IMR-90 (cell line): ENCODE measurements around the gene CACNA2D1. TPM values are rescaled to one million over a fixed set of nuclear protein-coding genes. Genes with fewer than 3 reads are reported as not detected.

Source experiments
- ATAC-seq: fragments of 200-7000 bp; cut with Tn5 transposase; 2 replicates; pipeline ENCODE4 v1.9.1; 2020; ENCODE audit warnings: low read depth, mild to moderate bottlenecking, moderate library complexity
- BruUV-seq: library from RNA; stranded (reverse); fragments of 400-500 nt; replicated peaks from 2 replicates; lab custom pipeline; 2021; lab: Mats Ljungman, UMichigan
- CTCF ChIA-PET: fragments of 300-600 bp; formaldehyde crosslinking; extraction: SDS; loops from one replicate; lab custom pipeline; 2021; ENCODE audit warnings: antibody characterized with exemption; lab: Yijun Ruan, JAX
- POLR2A ChIA-PET: fragments of 300-600 bp; sonication (Branson Sonifier 250); formaldehyde crosslinking; loops from one replicate; lab custom pipeline; 2022; ENCODE audit warnings: antibody characterized with exemption; ENCODE audit not compliant: unreplicated experiment; lab: Charles Lee
- DNase-seq: peaks from one replicate; pipeline ENCODE4 v3.0.0; 2013
- H2AFZ ChIP-seq: replicated peaks from 2 replicates; pipeline ENCODE3; 2013; ENCODE audit warnings: low read length, mild to moderate bottlenecking; ENCODE audit not compliant: poor library complexity
- H2AK5ac ChIP-seq: 2 replicates; pipeline ENCODE4 v1.6.1; 2013; ENCODE audit warnings: low read depth, low read length, inconsistent platforms
- H2AK9ac ChIP-seq: replicated peaks from 2 replicates; pipeline ENCODE3; 2013; ENCODE audit warnings: mild to moderate bottlenecking, low read depth, low read length, moderate library complexity; ENCODE audit not compliant: poor library complexity
- H2BK120ac ChIP-seq: 2 replicates; pipeline ENCODE4 v1.6.1; 2013; ENCODE audit warnings: low read depth, low read length, inconsistent platforms
- H2BK15ac ChIP-seq: 3 replicates; pipeline ENCODE4 v1.6.1; 2013; ENCODE audit warnings: low read depth, low read length, inconsistent platforms
- H2BK20ac ChIP-seq: 2 replicates; pipeline ENCODE4 v1.6.1; 2013; ENCODE audit warnings: low read depth, mild to moderate bottlenecking, inconsistent platforms, low read length, moderate library complexity
- H2BK5ac ChIP-seq: 2 replicates; pipeline ENCODE4 v1.6.1; 2013; ENCODE audit warnings: mild to moderate bottlenecking, low read depth, low read length, inconsistent platforms; ENCODE audit not compliant: poor library complexity, severe bottlenecking
- H3K14ac ChIP-seq: replicated peaks from 2 replicates; pipeline ENCODE4 v1.6.1; 2013; ENCODE audit warnings: low read depth, low read length, inconsistent platforms
- H3K18ac ChIP-seq: 2 replicates; pipeline ENCODE4 v1.6.1; 2013; ENCODE audit warnings: low read depth, low read length, control low read depth
- H3K23ac ChIP-seq: 2 replicates; pipeline ENCODE4 v1.6.1; 2013; ENCODE audit warnings: low read depth, low read length, inconsistent platforms
- H3K27ac ChIP-seq: 2 replicates; pipeline ENCODE4 v1.5.1; 2013; ENCODE audit warnings: mild to moderate bottlenecking, control low read depth, low read length; ENCODE audit not compliant: insufficient read depth
- H3K27me3 ChIP-seq: 2 replicates; pipeline ENCODE4 v1.6.1; 2013; ENCODE audit warnings: low read length; ENCODE audit not compliant: control insufficient read depth, insufficient read depth
- H3K36me3 ChIP-seq: 2 replicates; pipeline ENCODE4 v1.6.1; 2013; ENCODE audit warnings: low read length, mixed read lengths; ENCODE audit not compliant: control insufficient read depth, insufficient read depth
- H3K4ac ChIP-seq: 2 replicates; pipeline ENCODE4 v1.6.1; 2013; ENCODE audit warnings: low read depth, low read length, inconsistent platforms
- H3K4me1 ChIP-seq: 2 replicates; pipeline ENCODE4 v1.6.1; 2013; ENCODE audit warnings: low read length, mixed read lengths; ENCODE audit not compliant: control insufficient read depth, insufficient read depth
- H3K4me2 ChIP-seq: 2 replicates; pipeline ENCODE4 v1.6.1; 2013; ENCODE audit warnings: low read depth, mild to moderate bottlenecking, control low read depth, low read length, moderate library complexity
- H3K4me3 ChIP-seq: 2 replicates; pipeline ENCODE4 v1.5.1; 2013; ENCODE audit warnings: low read depth, mild to moderate bottlenecking, control low read depth, low read length, moderate library complexity; ENCODE audit not compliant: insufficient read depth
- H3K56ac ChIP-seq: 2 replicates; pipeline ENCODE4 v1.6.1; 2013; ENCODE audit warnings: low read length, inconsistent platforms; ENCODE audit not compliant: insufficient read depth; ENCODE audit errors: extremely low read depth
- H3K79me1 ChIP-seq, 2 experiments: 2 replicates each; pipeline ENCODE4 v1.6.1; 2013; ENCODE audit warnings: low read length in 2 of 2, inconsistent platforms in 1 of 2, low read depth in 1 of 2
- H3K9ac ChIP-seq: 2 replicates; pipeline ENCODE4 v1.6.1; 2013; ENCODE audit warnings: low read depth, low read length, control low read depth
- H3K9me1 ChIP-seq: 2 replicates; pipeline ENCODE4 v1.6.1; 2013; ENCODE audit warnings: low read length, inconsistent platforms; ENCODE audit not compliant: insufficient read depth
- H3K9me3 ChIP-seq: 2 replicates; pipeline ENCODE4 v1.6.1; 2013; ENCODE audit warnings: low read length; ENCODE audit not compliant: control insufficient read depth, insufficient read depth
- H4K20me1 ChIP-seq: 2 replicates; pipeline ENCODE4 v1.6.1; 2013; ENCODE audit warnings: low read length, inconsistent platforms; ENCODE audit not compliant: insufficient read depth
- H4K5ac ChIP-seq: 2 replicates; pipeline ENCODE4 v1.6.1; 2013; ENCODE audit warnings: mild to moderate bottlenecking, low read depth, low read length, control low read depth
- H4K8ac ChIP-seq, 2 experiments: 2 replicates each; pipeline ENCODE4 v1.6.1; 2013; ENCODE audit warnings: low read depth in 2 of 2, low read length in 2 of 2, control low read depth in 1 of 2, inconsistent platforms in 1 of 2
- H4K91ac ChIP-seq: 2 replicates; pipeline ENCODE4 v1.6.1; 2013; ENCODE audit warnings: low read depth, low read length, inconsistent platforms; ENCODE audit not compliant: insufficient read depth
- CEBPB ChIP-seq: IDR thresholded peaks from 2 replicates; pipeline ENCODE4 v1.6.1; 2012; ENCODE audit warnings: low read depth, low read length, improper control_type of control experiment
- CHD1 ChIP-seq: IDR thresholded peaks from 2 replicates; pipeline ENCODE4 v1.6.1; 2012; ENCODE audit warnings: low read depth, low read length, improper control_type of control experiment
- FOS ChIP-seq: fragments of 150-350 bp; IDR thresholded peaks from 2 replicates; pipeline ENCODE4 v1.6.1; 2016; ENCODE audit warnings: low read depth, low read length
- MAFK ChIP-seq: IDR thresholded peaks from 2 replicates; pipeline ENCODE4 v1.6.1; 2012; ENCODE audit warnings: low read depth, low read length, improper control_type of control experiment
- MXI1 ChIP-seq: IDR thresholded peaks from 2 replicates; pipeline ENCODE4 v1.6.1; 2012; ENCODE audit warnings: low read depth, mild to moderate bottlenecking, low read length, moderate library complexity, borderline replicate concordance
- NFE2L2 ChIP-seq: fragments of 150-350 bp; IDR thresholded peaks from 2 replicates; pipeline ENCODE4 v1.6.1; 2016; ENCODE audit warnings: low read depth, mild to moderate bottlenecking, low read length
- POLR2A ChIP-seq: IDR thresholded peaks from 2 replicates; pipeline ENCODE4 v1.6.1; 2012; ENCODE audit warnings: mild to moderate bottlenecking, low read depth, low read length
- RAD21 ChIP-seq: IDR thresholded peaks from 2 replicates; pipeline ENCODE4 v1.6.1; 2012; ENCODE audit warnings: low read length, improper control_type of control experiment
- RCOR1 ChIP-seq: IDR thresholded peaks from 2 replicates; pipeline ENCODE4 v1.6.1; 2012; ENCODE audit warnings: mild to moderate bottlenecking, low read length, improper control_type of control experiment; ENCODE audit not compliant: insufficient replicate concordance
- RFX5 ChIP-seq: IDR thresholded peaks from 2 replicates; pipeline ENCODE4 v1.8.0; 2012; ENCODE audit warnings: low read depth, mild to moderate bottlenecking, low read length, moderate library complexity
- WGBS, 2 experiments: methylation state at CpG; one replicate each; pipeline versions ENCODE4 v1.1.5 to v1.1.7; 2013; ENCODE audit warnings: missing lambda C conversion rate in 2 of 2; ENCODE audit not compliant: insufficient read length in 1 of 2; ENCODE audit errors: extremely low coverage in 2 of 2; 5-methylcytosine and 5-hydroxymethylcytosine counted together
- dilution Hi-C: fragments of 300-500 bp; cut with HindIII; formaldehyde crosslinking; loops from one replicate; pipeline ENCODE4 v1.14.3; 2018; ENCODE audit warnings: low sequenced_read_pairs; ENCODE audit not compliant: unreplicated experiment
- in situ Hi-C: fragments of 300-500 bp; cut with MboI; formaldehyde crosslinking; loops from 3 replicates; pipeline ENCODE4 v1.14.3; 2019; ENCODE audit warnings: low sequenced_read_pairs, inconsistent platforms, mixed read lengths
- intact Hi-C: fragments of 100-400 bp; cut with micrococcal nuclease; formaldehyde crosslinking; loops from 2 replicates; pipeline ENCODE4 v1.10.0; 2022
- polyA plus RNA-seq, 3 experiments: library from polyadenylated mRNA; depleted of rRNA; stranded (reverse); fragments of >200 nt; gene quantifications; 2 replicates each; pipeline ENCODE4 v1.2.3, GENCODE V29; 2012; ENCODE audit warnings: low replicate concordance in 1 of 3
- total RNA-seq: library from RNA; depleted of rRNA; stranded (reverse); fragments of >200 nt; gene quantifications from 2 replicates; pipeline ENCODE4 v1.2.3, GENCODE V29; 2012
- TF ChIP-seq, protein P1 (sequence below): fragments of 150-350 bp; IDR thresholded peaks from 2 replicates; pipeline ENCODE4 v1.6.1; 2017; ENCODE audit warnings: mild to moderate bottlenecking, antibody characterized with exemption, low read length, low read depth
- TF ChIP-seq, protein P2 (sequence below): conservative IDR thresholded peaks from 2 replicates; pipeline ENCODE4 v1.5.1; 2012; ENCODE audit warnings: mild to moderate bottlenecking, low read depth, low read length, improper control_type of control experiment

The CACNA2D1 gene
- total and polyA plus RNA-seq, 2 of the 4 experiments (the other 2 are of a cell fraction), result 5.8 to 21.9 TPM

DNA sequence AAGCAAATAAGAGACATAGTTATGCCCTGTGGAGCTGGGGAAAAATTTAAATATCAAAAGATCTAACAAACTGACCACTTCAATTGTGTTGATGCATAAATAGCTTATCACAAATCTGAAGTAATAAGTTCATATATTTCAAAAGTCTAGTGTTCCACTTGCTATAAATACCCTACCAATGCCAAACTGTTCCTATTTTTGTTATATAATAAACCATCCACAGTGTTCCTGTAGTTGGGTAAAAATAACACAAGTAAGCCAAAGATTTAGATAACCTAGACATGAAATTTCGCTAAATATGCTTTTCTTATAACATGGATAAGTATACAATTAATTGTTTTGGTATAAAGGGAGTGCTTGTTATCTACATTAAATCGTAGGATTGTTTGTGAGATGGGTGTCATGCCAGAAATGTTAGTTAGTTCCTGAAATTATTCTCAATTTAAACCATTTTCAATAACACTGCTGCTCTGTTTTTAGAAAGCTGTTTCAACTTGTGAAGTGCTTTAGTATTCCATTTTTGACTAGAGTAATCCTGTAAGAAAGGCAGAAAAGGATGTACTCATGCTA is 85.5 kb downstream of the CACNA2D1 start:
- no peak overlapping the region for H3K9ac ChIP-seq
- BruUV-seq, result no TSS peak

More for the DNA sequence above, 85.5 kb downstream of the CACNA2D1 start:
- WGBS, 2 experiments, result no CpG with 5 or more reads among the region's 2 CpGs
- no peak overlapping the region for H3K56ac ChIP-seq
- peaks cover 2% of the 10 kb centered on the region; the same call in 1 of the 2 replicates for H3K4me1 ChIP-seq
- no peaks in the 10 kb centered on the region for H3K9me3 ChIP-seq
- H2BK20ac ChIP-seq, result no peak overlapping the region
- in situ Hi-C loops (no loop called here), dilution Hi-C loops (no loop called here), intact Hi-C loops (no loop called here)
- no peak overlapping the region for H3K23ac ChIP-seq
- no peaks in the 10 kb centered on the region for H3K9me1 ChIP-seq
- H4K91ac ChIP-seq, result no peak overlapping the region
- DNase-seq, result no peak
- H2BK15ac ChIP-seq, result no peak overlapping the region
- no peak overlapping the region for H2BK5ac ChIP-seq
- H3K79me1 ChIP-seq, result peaks cover 2 to 3% of the 10 kb centered on the region in 2 experiments; a peak in 1 of 4 replicates
- H3K27ac ChIP-seq, result no peak overlapping the region
- H3K27me3 ChIP-seq, result no peaks in the 10 kb centered on the region
- no peak overlapping the region for H2AK9ac ChIP-seq
- ChIA-PET CTCF (interaction anchor here (1.2 kb wide), 1 partner anchor 31 kb away, joined by 3 read pairs; no protein-coding TSS in a partner anchor), POLR2A (no interaction called here)
- no peak overlapping the region for H3K4me3 ChIP-seq
- no peak overlapping the region for H2BK120ac ChIP-seq
- H4K20me1 ChIP-seq, result no peaks in the 10 kb centered on the region
- no peak for ATAC-seq
- TF ChIP-seq, protein P1, sequence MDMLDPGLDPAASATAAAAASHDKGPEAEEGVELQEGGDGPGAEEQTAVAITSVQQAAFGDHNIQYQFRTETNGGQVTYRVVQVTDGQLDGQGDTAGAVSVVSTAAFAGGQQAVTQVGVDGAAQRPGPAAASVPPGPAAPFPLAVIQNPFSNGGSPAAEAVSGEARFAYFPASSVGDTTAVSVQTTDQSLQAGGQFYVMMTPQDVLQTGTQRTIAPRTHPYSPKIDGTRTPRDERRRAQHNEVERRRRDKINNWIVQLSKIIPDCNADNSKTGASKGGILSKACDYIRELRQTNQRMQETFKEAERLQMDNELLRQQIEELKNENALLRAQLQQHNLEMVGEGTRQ, result no peak
- no peak for TF ChIP-seq FOS
- no peak for TF ChIP-seq NFE2L2
- no peak for TF ChIP-seq MAFK
- no peak for TF ChIP-seq RAD21
- TF ChIP-seq CHD1, result no peak
- TF ChIP-seq RFX5, result no peak
- TF ChIP-seq, protein P2, sequence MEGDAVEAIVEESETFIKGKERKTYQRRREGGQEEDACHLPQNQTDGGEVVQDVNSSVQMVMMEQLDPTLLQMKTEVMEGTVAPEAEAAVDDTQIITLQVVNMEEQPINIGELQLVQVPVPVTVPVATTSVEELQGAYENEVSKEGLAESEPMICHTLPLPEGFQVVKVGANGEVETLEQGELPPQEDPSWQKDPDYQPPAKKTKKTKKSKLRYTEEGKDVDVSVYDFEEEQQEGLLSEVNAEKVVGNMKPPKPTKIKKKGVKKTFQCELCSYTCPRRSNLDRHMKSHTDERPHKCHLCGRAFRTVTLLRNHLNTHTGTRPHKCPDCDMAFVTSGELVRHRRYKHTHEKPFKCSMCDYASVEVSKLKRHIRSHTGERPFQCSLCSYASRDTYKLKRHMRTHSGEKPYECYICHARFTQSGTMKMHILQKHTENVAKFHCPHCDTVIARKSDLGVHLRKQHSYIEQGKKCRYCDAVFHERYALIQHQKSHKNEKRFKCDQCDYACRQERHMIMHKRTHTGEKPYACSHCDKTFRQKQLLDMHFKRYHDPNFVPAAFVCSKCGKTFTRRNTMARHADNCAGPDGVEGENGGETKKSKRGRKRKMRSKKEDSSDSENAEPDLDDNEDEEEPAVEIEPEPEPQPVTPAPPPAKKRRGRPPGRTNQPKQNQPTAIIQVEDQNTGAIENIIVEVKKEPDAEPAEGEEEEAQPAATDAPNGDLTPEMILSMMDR, result no peak
- no peak for TF ChIP-seq POLR2A
- no peak for TF ChIP-seq RCOR1
- TF ChIP-seq MXI1, result no peak
- no peak for TF ChIP-seq CEBPB
- H2AK5ac ChIP-seq, result no peak overlapping the region
- H3K18ac ChIP-seq, result no peak overlapping the region
- H3K14ac ChIP-seq, result no peak overlapping the region
- H3K4me2 ChIP-seq, result no peak overlapping the region
- no peaks in the 10 kb centered on the region for H3K36me3 ChIP-seq
- H2AFZ ChIP-seq, result no peak overlapping the region
- H4K8ac ChIP-seq, result no peak overlapping the region
- H3K4ac ChIP-seq, result no peak overlapping the region
- no peak overlapping the region for H4K5ac ChIP-seq
